Measurements from ENCODE around the gene TMEM150B.

Gene TMEM150B

GRCh38 chr19:55354698-55355212 lies 29.6 kb upstream of the TMEM150B start, which contains the start of gene COX6B2:
Gene COX6B2, minus strand, starts transcription at chr19:55354719. Its CDS starts 198 bp downstream, at chr19:55354521.
- no peak for DNase-seq

GRCh38 chr19:55353803-55354697 lies 28.9 kb upstream of the TMEM150B start:
- peak; percentile 68 for DNase-seq

DNA sequence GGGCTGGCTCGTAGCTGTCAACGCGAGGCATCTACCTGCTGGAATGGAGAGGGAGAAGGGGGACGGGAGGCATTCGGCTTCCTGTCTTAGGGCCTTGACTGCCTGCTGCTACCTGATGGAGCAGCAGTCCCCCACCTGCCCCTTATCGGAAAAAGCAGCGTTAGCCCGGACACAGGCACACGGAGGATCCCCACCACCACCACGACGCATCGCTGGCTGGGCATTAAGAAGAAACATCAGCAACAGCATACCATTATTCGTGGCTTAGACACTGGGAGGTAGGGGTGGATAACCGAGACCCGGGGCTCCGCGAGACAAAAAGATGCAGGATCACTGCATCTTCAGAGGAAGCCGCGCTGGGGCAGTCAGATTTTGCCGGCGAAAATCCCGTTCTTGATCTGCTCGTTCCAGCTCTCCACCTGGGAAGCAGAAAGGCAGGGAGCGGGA lies 28.2 kb upstream of the TMEM150B start:
- no peak for DNase-seq

GRCh38 chr19:55352549-55353145 lies 27.5 kb upstream of the TMEM150B start:
- no peak for DNase-seq

DNA sequence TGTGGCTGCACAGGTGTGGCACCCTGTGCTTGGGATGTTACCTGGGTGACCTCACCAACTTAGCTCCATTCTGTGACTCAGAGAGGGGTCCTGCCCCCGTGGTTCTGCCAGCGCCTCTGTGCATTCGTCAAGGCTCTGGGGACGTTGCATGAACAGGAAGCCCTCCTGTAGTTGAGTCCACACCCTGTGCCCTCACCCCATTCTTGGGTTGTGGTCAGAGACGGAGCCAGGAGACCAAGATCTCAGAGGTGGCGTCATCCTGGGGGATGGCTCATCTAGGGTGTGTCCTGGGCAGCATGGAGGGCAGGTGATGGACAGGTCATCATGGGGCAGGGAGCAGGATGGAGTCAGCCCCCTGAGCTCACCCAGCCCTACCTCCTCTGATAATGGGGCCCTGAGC lies 26.9 kb upstream of the TMEM150B start:
- DNase-seq: no peak

DNA sequence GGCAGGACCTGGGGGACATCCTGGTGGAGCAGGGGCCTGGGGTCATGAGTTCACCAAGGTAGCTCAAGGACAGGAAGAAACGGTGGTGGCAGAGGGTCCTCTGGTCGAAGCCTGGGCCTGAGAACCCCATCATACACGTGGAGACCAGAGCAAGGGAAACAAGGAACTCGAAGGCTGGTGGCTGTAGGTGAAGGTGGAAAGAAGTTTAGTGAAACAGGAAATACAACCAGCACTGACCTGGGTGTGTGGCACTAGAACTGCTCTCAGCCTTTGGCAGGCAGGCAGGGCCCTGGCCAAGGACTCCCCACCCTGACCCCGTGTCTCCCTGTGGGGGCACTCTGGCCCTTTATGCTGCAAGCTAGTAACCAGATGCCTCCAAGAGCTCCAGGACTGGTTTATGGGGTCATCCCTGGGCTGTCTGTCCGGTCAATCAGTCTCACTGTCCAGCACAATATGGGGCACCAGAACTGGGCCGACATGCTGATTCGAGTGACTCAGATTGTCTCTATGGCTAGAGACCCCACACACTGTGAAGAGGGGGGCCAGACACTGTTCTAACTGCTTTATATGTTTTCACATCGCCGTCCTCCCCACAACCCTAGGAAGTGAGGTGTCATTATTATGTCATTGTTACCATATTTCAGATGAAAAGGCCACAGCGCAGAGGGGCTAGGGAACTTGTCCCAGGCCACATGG lies 25.6 kb upstream of the TMEM150B start:
- no peak for DNase-seq

- no peak for DNase-seq
Observed at GRCh38 chr19:55348317-55349034, 23.3 kb upstream of the TMEM150B start.

DNA sequence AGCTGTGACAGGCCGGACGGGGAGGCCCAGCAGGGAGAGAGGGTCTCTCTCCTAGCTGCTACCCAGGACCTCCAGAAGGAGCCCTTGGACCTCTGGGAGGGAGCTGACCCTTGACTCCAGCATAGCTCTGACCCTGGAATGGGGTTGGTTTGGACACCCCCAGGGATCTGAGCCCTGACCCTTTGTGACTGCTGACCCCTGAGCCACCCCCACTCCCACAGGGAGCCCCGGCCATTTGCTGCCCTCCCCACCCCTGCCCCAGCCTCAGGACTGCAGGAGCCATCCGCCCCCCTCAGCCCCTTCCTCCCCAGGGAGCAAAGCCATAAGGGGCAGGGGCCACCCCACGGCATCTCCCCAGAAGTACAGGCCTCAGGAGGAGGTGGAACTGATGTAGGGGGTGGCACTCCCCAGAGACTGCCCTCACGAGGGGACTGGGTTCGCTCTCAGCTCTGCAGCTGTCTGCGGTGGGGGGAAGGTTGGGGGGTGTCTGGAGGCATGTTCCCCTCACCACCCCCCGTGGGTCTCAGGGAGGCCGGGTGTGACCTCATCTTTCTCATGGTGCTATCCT lies 22.4 kb upstream of the TMEM150B start:
- no peak for DNase-seq

DNA sequence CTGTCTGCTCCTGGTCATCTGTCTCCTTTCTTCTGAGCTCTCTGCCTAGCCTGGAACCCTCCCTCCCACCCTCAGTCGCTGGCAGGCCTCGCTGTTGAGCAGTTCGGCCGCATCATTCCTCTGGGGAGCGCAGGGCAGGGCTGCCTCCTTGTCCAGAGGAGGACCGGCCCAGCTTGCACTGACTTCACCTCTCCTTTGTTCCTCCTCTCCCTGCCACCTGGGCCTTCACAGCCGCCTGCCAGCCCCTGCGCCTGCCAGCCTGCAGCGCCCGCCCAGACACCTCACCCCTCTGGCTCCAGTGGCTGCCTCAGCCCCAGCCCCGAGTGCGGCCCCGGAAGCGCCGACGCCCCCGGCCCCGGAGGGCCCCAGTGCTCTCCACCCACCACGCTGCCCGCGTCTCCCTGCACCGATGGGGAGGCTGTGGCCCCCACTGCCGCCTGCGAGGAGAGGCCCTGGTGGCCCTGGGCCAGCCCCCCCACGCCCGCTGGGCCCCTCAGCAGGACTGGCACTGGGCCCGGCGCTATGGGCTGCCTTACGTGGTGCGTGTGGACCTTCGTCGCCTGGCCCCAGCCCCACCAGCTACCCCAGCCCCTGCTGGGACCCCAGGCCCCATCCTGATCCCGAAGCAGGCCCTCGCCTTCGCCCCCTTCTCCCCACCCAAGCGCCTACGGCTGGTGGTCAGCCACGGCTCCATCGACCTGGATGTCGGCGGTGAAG lies 21.7 kb upstream of the TMEM150B start:
- DNase-seq: no peak

- no peak for DNase-seq
Observed at GRCh38 chr19:55345818-55346724, 20.9 kb upstream of the TMEM150B start.

- DNase-seq: no peak
Observed at GRCh38 chr19:55345101-55345817, 20.1 kb upstream of the TMEM150B start.

GRCh38 chr19:55344444-55344843 lies 19.3 kb upstream of the TMEM150B start:
- DNase-seq: no peak

- no peak for DNase-seq
Observed at GRCh38 chr19:55341595-55342531, 16.7 kb upstream of the TMEM150B start.

DNA sequence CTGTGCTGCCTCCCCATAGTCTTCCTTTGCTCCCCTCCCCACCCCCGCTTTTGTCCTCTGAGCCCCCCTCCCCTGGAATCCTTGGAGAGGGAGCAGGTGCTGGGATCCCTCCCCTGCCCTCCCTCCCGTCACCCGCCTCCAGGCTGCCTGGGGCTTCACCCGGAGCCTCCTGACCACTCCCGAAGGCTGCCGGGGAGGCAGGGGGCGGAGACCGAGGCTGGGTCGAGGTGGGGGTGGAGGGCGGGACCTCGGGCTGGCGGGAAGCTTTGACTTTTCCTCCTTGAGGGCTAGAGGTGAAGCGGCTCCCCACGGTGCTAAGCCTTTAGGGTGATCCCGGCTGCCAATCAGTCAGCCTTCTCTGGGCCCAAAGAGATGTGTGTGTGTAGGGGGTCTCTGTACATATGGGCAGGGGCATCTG lies 16.0 kb upstream of the TMEM150B start:
- DNase-seq: peak; percentile 33

DNA sequence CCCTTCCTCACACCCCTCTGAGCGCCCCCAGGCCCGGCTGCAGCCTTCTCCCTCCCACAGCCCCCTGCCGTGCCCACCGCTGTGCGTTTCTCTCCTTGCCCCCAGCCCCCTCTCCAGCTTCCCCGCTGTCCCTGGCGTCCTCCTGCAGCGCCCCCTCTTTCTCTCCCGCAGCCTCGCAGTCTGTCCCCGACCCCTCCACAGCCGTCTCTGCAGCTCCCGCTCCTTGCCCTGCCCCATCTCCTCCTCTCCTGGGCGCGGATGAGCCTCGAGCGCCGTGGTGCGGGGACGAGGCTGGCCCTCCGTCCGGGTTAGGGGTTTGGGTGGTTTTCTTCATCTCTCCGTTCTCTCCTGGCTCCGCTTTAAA lies 15.6 kb upstream of the TMEM150B start:
- DNase-seq: no peak

DNA sequence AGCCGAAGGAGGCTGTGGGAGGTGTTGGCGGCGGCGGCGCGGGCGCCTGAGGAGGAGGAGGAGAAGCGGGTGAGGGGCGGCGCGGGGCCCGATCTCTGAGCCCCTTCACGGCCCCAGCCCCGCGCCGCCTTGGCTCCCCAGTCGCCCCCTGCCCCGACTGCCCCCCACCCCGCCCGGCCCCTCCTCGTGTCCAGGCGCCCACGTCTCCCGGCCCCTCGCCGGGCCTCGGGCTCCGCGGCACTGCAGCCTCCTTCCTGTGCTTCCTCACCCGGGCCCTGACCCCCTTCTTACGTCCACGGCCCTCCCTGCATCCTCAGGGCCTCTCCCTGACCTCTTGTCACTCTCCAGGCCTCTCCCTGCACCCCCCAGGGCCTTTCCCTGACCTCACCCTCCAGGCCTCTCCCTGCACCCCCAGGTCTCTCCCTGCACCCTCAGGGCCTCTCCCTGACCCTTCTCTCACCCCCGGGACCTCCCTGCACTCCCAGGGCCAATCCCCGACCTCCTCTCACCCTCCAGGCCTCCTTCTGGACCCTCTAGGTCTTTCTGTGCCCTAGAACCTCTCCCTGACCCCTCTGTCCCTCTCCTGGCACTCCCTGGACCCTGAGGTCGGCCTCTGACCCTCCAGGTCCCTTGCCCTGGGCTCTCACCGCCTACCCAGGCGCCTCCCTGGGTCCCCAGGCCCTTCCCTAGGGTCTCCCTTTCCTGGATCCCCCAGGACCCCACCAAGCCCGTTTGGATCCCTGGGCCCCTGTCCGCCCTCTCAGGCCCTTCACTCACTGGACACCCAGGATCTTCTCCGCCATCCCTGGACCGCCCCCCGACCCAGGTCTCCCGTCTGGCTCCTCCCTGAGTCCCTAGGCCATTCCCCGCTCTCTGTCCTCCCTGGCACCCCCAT lies 15.0 kb upstream of the TMEM150B start:
- peak; percentile 35 for DNase-seq

GRCh38 chr19:55339105-55339888 lies 14.2 kb upstream of the TMEM150B start, which contains the start of gene KMT5C:
Gene KMT5C, plus strand, starts transcription at chr19:55339876. Its CDS starts 2,061 bp downstream, at chr19:55341937.
- peak; percentile 100 for DNase-seq

All from effector CD8-positive, alpha-beta T cell (primary cell).